NCI-H2171 treated with DMSO at 0.1 percent for 48 hours (cell line): Measurements from ENCODE around the gene SRSF6.
"Not testable (repeated sequence)": the region's sequence is repeated elsewhere in the genome, so short reads cannot be mapped to it uniquely, and the experiment has no call there.

Source experiments
- DNase-seq: peaks from one replicate; lab custom pipeline; 2025; lab: John Stamatoyannopoulos, UW

Gene SRSF6

GRCh38 chr20:43448748-43449535 is 8.8 kb upstream of the SRSF6 start:
- DNase-seq, result peak; percentile 54

- DNase-seq, result no peak
Observed at GRCh38 chr20:43450841-43451799, 6.6 kb upstream of the SRSF6 start.

GRCh38 chr20:43452404-43453126 is 5.1 kb upstream of the SRSF6 start:
- DNase-seq, result no peak

- DNase-seq, result not testable (repeated sequence)
Observed at GRCh38 chr20:43456252-43456651, 1.4 kb upstream of the SRSF6 start.

GRCh38 chr20:43456809-43457639 is 672 bp upstream of the SRSF6 start:
- peak; percentile 98 for DNase-seq

- no peak for DNase-seq
Observed at GRCh38 chr20:43458422-43458924, 777 bp downstream of the SRSF6 start.

GRCh38 chr20:43459022-43459942 is 1.6 kb downstream of the SRSF6 start:
- no peak for DNase-seq

GRCh38 chr20:43460172-43460829 is 2.6 kb downstream of the SRSF6 start:
- no peak for DNase-seq

- no peak for DNase-seq
Observed at GRCh38 chr20:43460830-43461200, 3.1 kb downstream of the SRSF6 start.

GRCh38 chr20:43461894-43462659 is 4.4 kb downstream of the SRSF6 start:
- DNase-seq, result no peak

- no peak for DNase-seq
Observed at GRCh38 chr20:43462660-43463526, 5.2 kb downstream of the SRSF6 start.

GRCh38 chr20:43463527-43464218 is 6.0 kb downstream of the SRSF6 start:
- DNase-seq, result no peak

GRCh38 chr20:43464219-43464790 is 6.6 kb downstream of the SRSF6 start:
- no peak for DNase-seq

- DNase-seq, result no peak
Observed at GRCh38 chr20:43465625-43465943, 7.9 kb downstream of the SRSF6 start.

GRCh38 chr20:43467589-43467988 is 9.9 kb downstream of the SRSF6 start:
- no peak for DNase-seq

GRCh38 chr20:43472671-43473380 is 15.1 kb downstream of the SRSF6 start:
- DNase-seq, result no peak

GRCh38 chr20:43473381-43473704 is 15.6 kb downstream of the SRSF6 start:
- no peak for DNase-seq
